GM23248 (cell line): ENCODE measurements around the gene MAST3. TPM values are rescaled to one million over a fixed set of nuclear protein-coding genes. Genes with fewer than 3 reads are reported as not detected.
A peak's percentile ranks its signal among the peaks of the same experiment; 100 is the strongest.

ENCODE experiments used
- DNase-seq: peaks from one replicate; pipeline ENCODE4 v3.0.0-alpha.2; 2015
- H2AFZ ChIP-seq: fragments of 200-600 bp; sonication (generic); 2 replicates; pipeline ENCODE4 v1.6.1; 2016; ENCODE audit warnings: antibody characterized with exemption
- H3F3A ChIP-seq: fragments of 200-600 bp; sonication (generic); 2 replicates; pipeline ENCODE4 v1.6.1; 2016; ENCODE audit warnings: mild to moderate bottlenecking, antibody characterized with exemption, mixed run types; ENCODE audit not compliant: insufficient read depth
- H3K27ac ChIP-seq: fragments of 200-600 bp; sonication (generic); 2 replicates; pipeline ENCODE4 v1.5.1; 2016; ENCODE audit warnings: mild to moderate bottlenecking
- H3K27me3 ChIP-seq: fragments of 200-600 bp; sonication (generic); replicated peaks from 2 replicates; pipeline ENCODE4 v1.6.1; 2016; ENCODE audit warnings: mild to moderate bottlenecking; ENCODE audit not compliant: insufficient read depth
- H3K36me3 ChIP-seq: fragments of 200-600 bp; sonication (generic); 2 replicates; pipeline ENCODE4 v1.6.1; 2016; ENCODE audit warnings: low read depth, mild to moderate bottlenecking
- H3K4me1 ChIP-seq: fragments of 200-600 bp; sonication (generic); 2 replicates; pipeline ENCODE4 v1.6.1; 2016; ENCODE audit warnings: mild to moderate bottlenecking; ENCODE audit not compliant: insufficient read depth
- H3K4me2 ChIP-seq: fragments of 200-600 bp; sonication (generic); one replicate; pipeline ENCODE4 v1.6.1; 2016; ENCODE audit warnings: mild to moderate bottlenecking; ENCODE audit not compliant: unreplicated experiment
- H3K4me3 ChIP-seq: fragments of 200-600 bp; sonication (generic); 2 replicates; pipeline ENCODE4 v1.5.1; 2016; ENCODE audit warnings: mild to moderate bottlenecking
- H3K79me2 ChIP-seq: fragments of 200-600 bp; sonication (generic); 2 replicates; pipeline ENCODE4 v1.6.1; 2016; ENCODE audit warnings: mild to moderate bottlenecking; ENCODE audit not compliant: insufficient read depth
- H3K9ac ChIP-seq: fragments of 200-600 bp; sonication (generic); 2 replicates; pipeline ENCODE4 v1.6.1; 2016; ENCODE audit warnings: mild to moderate bottlenecking
- H3K9me2 ChIP-seq: fragments of 200-600 bp; sonication (generic); 2 replicates; pipeline ENCODE4 v1.6.1; 2016; ENCODE audit warnings: mixed run types, mild to moderate bottlenecking, moderate library complexity; ENCODE audit not compliant: insufficient read depth
- H3K9me3 ChIP-seq: fragments of 200-600 bp; sonication (generic); one replicate; pipeline ENCODE4 v1.6.1; 2017; ENCODE audit warnings: low read depth
- H4K20me1 ChIP-seq: fragments of 200-600 bp; sonication (generic); 2 replicates; pipeline ENCODE4 v1.6.0; 2016; ENCODE audit not compliant: insufficient read depth
- EZH2 ChIP-seq: fragments of 200-600 bp; sonication (generic); IDR thresholded peaks from 2 replicates; pipeline ENCODE4 v1.6.1; 2018; ENCODE audit warnings: antibody characterized with exemption, mild to moderate bottlenecking; ENCODE audit not compliant: insufficient read depth, poor library complexity, severe bottlenecking
- EZH2phosphoT487 ChIP-seq: fragments of 200-600 bp; sonication (generic); IDR thresholded peaks from 2 replicates; pipeline ENCODE4 v1.6.1; 2018; ENCODE audit warnings: antibody characterized with exemption, moderate library complexity, mild to moderate bottlenecking, low read depth; ENCODE audit not compliant: insufficient read depth
- WGBS, 2 experiments: methylation state at CpG; one replicate each; pipeline ENCODE4 v1.1.6; 2015 to 2017; ENCODE audit warnings: low lambda C conversion rate in 2 of 2, low coverage in 1 of 2; ENCODE audit errors: missing lambda C conversion rate in 2 of 2; 5-methylcytosine and 5-hydroxymethylcytosine counted together
- in situ Hi-C: fragments of 300-500 bp; cut with MboI; formaldehyde crosslinking; loops from 2 replicates; pipeline ENCODE4 v1.15.0; 2020
- polyA plus RNA-seq: library from polyadenylated mRNA; unstranded; fragments of >200 nt; fragmentation: Nextera tagmentation; extraction: Ambion mirVana; gene quantifications from 2 replicates; pipeline ENCODE4 v1.2.1, GENCODE V29; 2016
- total RNA-seq: library from RNA; depleted of rRNA; stranded (reverse); fragments of >200 nt; shearing (Covaris generic); gene quantifications from 2 replicates; pipeline ENCODE4 v1.2.3, GENCODE V29; 2014

MAST3 gene
- total and polyA plus RNA-seq, 2 experiments from 2014 or later, result 3.8 to 5.6 TPM

DNA sequence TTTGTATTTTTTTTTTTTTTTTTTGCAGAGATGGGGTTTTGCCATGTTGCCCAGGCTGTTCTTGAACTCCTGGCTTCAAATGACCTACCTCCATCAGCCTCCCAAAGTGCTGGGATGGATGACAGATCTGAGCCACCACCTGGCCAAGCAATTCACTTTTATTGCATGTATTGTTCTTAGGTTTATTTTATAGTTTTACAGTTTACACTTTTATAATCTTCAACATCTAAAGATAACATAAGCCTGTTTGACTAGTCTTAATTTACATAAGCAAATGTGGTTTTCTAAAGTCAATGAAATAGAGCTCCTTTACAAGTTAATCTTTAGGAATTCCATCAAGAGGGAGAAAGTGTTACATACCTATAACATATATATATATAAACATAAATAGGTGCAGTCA is 86.0 kb downstream of the MAST3 start:
- H4K20me1 ChIP-seq, result no peaks in the 10 kb centered on the region
- H3K79me2 ChIP-seq, result no peaks in the 10 kb centered on the region
- in situ Hi-C loops, result no loop called here
- no peaks in the 10 kb centered on the region for H3F3A ChIP-seq
- DNase-seq, result no peak
- H2AFZ ChIP-seq, result no peak overlapping the region
- H3K36me3 ChIP-seq, result no peaks in the 10 kb centered on the region
- no peak overlapping the region for H3K4me3 ChIP-seq
- H3K9ac ChIP-seq, result no peak overlapping the region
- no peaks in the 10 kb centered on the region for H3K9me2 ChIP-seq
- H3K4me2 ChIP-seq, result no peak overlapping the region
- H3K4me1 ChIP-seq, result no peaks in the 10 kb centered on the region
- no peak overlapping the region for H3K27ac ChIP-seq
- H3K27me3 ChIP-seq, result no peaks in the 10 kb centered on the region
- TF ChIP-seq EZH2phosphoT487, result no peak
- TF ChIP-seq EZH2, result no peak
- no peaks in the 10 kb centered on the region for H3K9me3 ChIP-seq

- WGBS, 2 experiments, result 52 to 55% methylated on average over 6 of the region's 6 CpGs
- Histone ChIP-seq H4K20me1 (no peaks in the 10 kb centered on the region), H3K4me1 (no peaks in the 10 kb centered on the region), H3K9me2 (no peaks in the 10 kb centered on the region), H3K9ac (no peak overlapping the region), H3K79me2 (no peaks in the 10 kb centered on the region), H3K27me3 (no peaks in the 10 kb centered on the region), H3K4me2 (no peak overlapping the region), H3K27ac (no peak overlapping the region), H2AFZ (no peak overlapping the region), H3K36me3 (no peaks in the 10 kb centered on the region), H3F3A (no peaks in the 10 kb centered on the region), H3K9me3 (no peaks in the 10 kb centered on the region), H3K4me3 (no peak overlapping the region)
- in situ Hi-C loops, result no loop called here
- no peak for TF ChIP-seq EZH2phosphoT487
- TF ChIP-seq EZH2, result no peak
- no peak for DNase-seq
Observed at GRCh38 chr19:18185538-18185937, 88.0 kb downstream of the MAST3 start.

- DNase-seq, result no peak
- H3K9ac ChIP-seq, result no peak overlapping the region
- in situ Hi-C loops, result no loop called here
- H3K9me3 ChIP-seq, result no peaks in the 10 kb centered on the region
- no peak overlapping the region for H3K4me2 ChIP-seq
- H3K27ac ChIP-seq, result no peak overlapping the region
- H2AFZ ChIP-seq, result no peak overlapping the region
- TF ChIP-seq EZH2 (no peak), EZH2phosphoT487 (no peak)
- H3K4me3 ChIP-seq, result no peak overlapping the region
- no peaks in the 10 kb centered on the region for H3K79me2 ChIP-seq
- H3F3A ChIP-seq, result peaks cover 11% of the 10 kb centered on the region
- H3K9me2 ChIP-seq, result no peaks in the 10 kb centered on the region
- no peaks in the 10 kb centered on the region for H3K36me3 ChIP-seq
- peaks cover 5% of the 10 kb centered on the region; the same call in 1 of the 2 replicates for H3K4me1 ChIP-seq
- H4K20me1 ChIP-seq, result no peaks in the 10 kb centered on the region
- no peaks in the 10 kb centered on the region for H3K27me3 ChIP-seq
- WGBS, 2 experiments, result 63 to 70% methylated on average over 4 of the region's 4 CpGs
Observed at GRCh38 chr19:18190278-18190677, 92.7 kb downstream of the MAST3 start.

DNA sequence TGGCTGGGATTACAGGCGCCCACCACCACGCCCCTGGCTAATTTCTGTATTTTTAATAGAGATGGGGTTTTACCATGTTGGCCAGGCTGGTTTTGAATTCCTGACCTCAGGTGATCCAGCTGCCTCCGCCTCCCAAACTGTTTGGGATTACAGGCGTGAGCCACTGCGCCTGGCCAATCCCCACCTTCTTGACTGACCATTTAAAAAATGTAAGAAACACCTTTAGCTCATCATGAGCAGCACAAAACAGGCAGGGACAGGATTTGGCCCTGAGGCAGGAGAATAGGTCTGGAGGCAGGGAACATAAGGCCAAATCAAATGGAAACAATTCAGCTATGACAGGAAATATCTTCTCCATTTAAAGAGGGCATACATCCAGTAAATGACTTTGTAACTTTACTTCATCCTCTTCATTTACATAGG is 94.1 kb downstream of the MAST3 start:
- H3K9ac ChIP-seq, result peak overlapping the region; percentile 93
- H3K4me2 ChIP-seq, result peak overlapping the region; percentile 94
- H3K4me3 ChIP-seq, result peak overlapping the region; percentile 84
- WGBS, 2 experiments, result 67% methylated on average over 5 of the region's 5 CpGs
- no peaks in the 10 kb centered on the region for H3K36me3 ChIP-seq
- no peaks in the 10 kb centered on the region for H4K20me1 ChIP-seq
- in situ Hi-C loops, result no loop called here
- H3K4me1 ChIP-seq, result peaks cover 5% of the 10 kb centered on the region; the same call in 1 of the 2 replicates
- H3K9me3 ChIP-seq, result no peaks in the 10 kb centered on the region
- H3F3A ChIP-seq, result peaks cover 11% of the 10 kb centered on the region
- no peaks in the 10 kb centered on the region for H3K27me3 ChIP-seq
- no peaks in the 10 kb centered on the region for H3K9me2 ChIP-seq
- no peak for TF ChIP-seq EZH2phosphoT487
- peak overlapping the region; percentile 96 for H3K27ac ChIP-seq
- DNase-seq, result no peak
- no peaks in the 10 kb centered on the region for H3K79me2 ChIP-seq
- H2AFZ ChIP-seq, result peak overlapping the region; percentile 82
